CD8-positive, alpha-beta memory T cell (primary cell): ENCODE results near the gene CMSS1. TPM values are rescaled to one million over a fixed set of nuclear protein-coding genes. Genes with fewer than 3 reads are reported as not detected.
"Not testable (repeated sequence)": the region's sequence is repeated elsewhere in the genome, so short reads cannot be mapped to it uniquely, and the experiment has no call there.

Source experiments
- CTCF ChIA-PET: fragments of 350-600 bp; sonication (Branson Sonifier 250); formaldehyde crosslinking; loops from one replicate; lab custom pipeline; 2021; ENCODE audit warnings: antibody characterized with exemption; lab: Charles Lee
- POLR2A ChIA-PET: fragments of 350-600 bp; sonication (Branson Sonifier 250); formaldehyde crosslinking; loops from one replicate; lab custom pipeline; 2021; ENCODE audit warnings: antibody characterized with exemption; lab: Charles Lee
- DNase-seq, 5 donors: peaks; one replicate each; pipeline versions ENCODE4 v3.0.0 to v3.0.0-alpha.2; 2020 to 2022; ENCODE audit warnings: mixed read lengths in 1 of 5
- H3K27ac ChIP-seq: one replicate; pipeline ENCODE4 v1.7.0; 2013; ENCODE audit warnings: low read depth, mild to moderate bottlenecking, low read length, moderate library complexity
- H3K27me3 ChIP-seq: 2 replicates; pipeline ENCODE4 v1.7.0; 2013; ENCODE audit warnings: low read length, mild to moderate bottlenecking; ENCODE audit not compliant: insufficient read depth, poor library complexity, severe bottlenecking
- H3K36me3 ChIP-seq: 2 replicates; pipeline ENCODE4 v1.7.0; 2013; ENCODE audit warnings: mild to moderate bottlenecking, low read length, moderate library complexity; ENCODE audit not compliant: insufficient read depth
- H3K4me1 ChIP-seq: 2 replicates; pipeline ENCODE4 v1.7.0; 2013; ENCODE audit warnings: mild to moderate bottlenecking, low read length, moderate library complexity; ENCODE audit not compliant: insufficient read depth
- H3K4me3 ChIP-seq: 2 replicates; pipeline ENCODE4 v1.7.0; 2013; ENCODE audit warnings: mild to moderate bottlenecking, low read length
- H3K9me3 ChIP-seq: 2 replicates; pipeline ENCODE4 v1.7.0; 2013; ENCODE audit warnings: mild to moderate bottlenecking, low read length
- H3K27ac Mint-ChIP-seq, 8 donors: one replicate each; pipeline ENCODE4 v1.8.0; 2020 to 2021; ENCODE audit warnings: mixed read lengths in 8 of 8, mild to moderate bottlenecking in 6 of 8, inconsistent platforms in 3 of 8, moderate library complexity in 3 of 8
- H3K27me3 Mint-ChIP-seq, 2 donors: one replicate each; pipeline ENCODE4 v1.8.0; 2020 to 2021; ENCODE audit warnings: mixed read lengths in 2 of 2, mild to moderate bottlenecking in 1 of 2, moderate library complexity in 1 of 2
- H3K36me3 Mint-ChIP-seq, 3 donors: one replicate each; pipeline ENCODE4 v1.8.0; 2020 to 2021; ENCODE audit warnings: mixed read lengths in 3 of 3, inconsistent platforms in 1 of 3, mild to moderate bottlenecking in 1 of 3
- H3K4me1 Mint-ChIP-seq, 3 donors: one replicate each; pipeline ENCODE4 v1.8.0; 2020 to 2021; ENCODE audit warnings: mixed read lengths in 3 of 3, inconsistent platforms in 1 of 3, mild to moderate bottlenecking in 1 of 3
- H3K4me3 Mint-ChIP-seq, 7 donors: one replicate each; pipeline ENCODE4 v1.8.0; 2020 to 2021; ENCODE audit warnings: mixed read lengths in 7 of 7, mild to moderate bottlenecking in 6 of 7, moderate library complexity in 4 of 7, inconsistent platforms in 2 of 7
- H3K9me3 Mint-ChIP-seq, 5 donors: one replicate each; pipeline ENCODE4 v1.8.0; 2020 to 2022; ENCODE audit warnings: mixed read lengths in 5 of 5, mild to moderate bottlenecking in 3 of 5, moderate library complexity in 2 of 5, inconsistent platforms in 1 of 5
- polyA plus RNA-seq: library from polyadenylated mRNA; unstranded; fragments of 300-500 nt; fragmentation: Illumina TruSeq; gene quantifications from one replicate; pipeline ENCODE4 v1.2.3, GENCODE V29; 2021
- total RNA-seq, 2 experiments: library from RNA; stranded (reverse); gene quantifications; one replicate each; pipeline ENCODE4 v1.2.3, GENCODE V29; 2021

Gene CMSS1
- total and polyA plus RNA-seq, 3 experiments from 2014 or later = 16.8 to 143 (median 140) TPM

GRCh38 chr3:100096286-100096685, 278.6 kb downstream of the CMSS1 start:
- H3K27ac Mint-ChIP-seq, H3K36me3 Mint-ChIP-seq, H3K4me1 ChIP-seq, H3K4me3 Mint-ChIP-seq, H3K4me1 Mint-ChIP-seq, POLR2A ChIA-PET, H3K4me3 ChIP-seq, H3K27ac ChIP-seq, H3K36me3 ChIP-seq, H3K9me3 Mint-ChIP-seq, H3K27me3 Mint-ChIP-seq, H3K27me3 ChIP-seq, H3K9me3 ChIP-seq, DNase-seq, CTCF ChIA-PET: not testable (repeated sequence)

- H3K36me3 Mint-ChIP-seq = peaks cover 1 to 10% (median 9%) of the 10 kb centered on the region in 3 donors
- H3K4me1 Mint-ChIP-seq = no peaks in the 10 kb centered on the region
- H3K27ac Mint-ChIP-seq = peak overlapping the region in 1 of 8 donors; percentile 35
- no peak overlapping the region for H3K4me3 Mint-ChIP-seq
- CTCF ChIA-PET = no interaction called here
- H3K9me3 Mint-ChIP-seq = no peaks in the 10 kb centered on the region
- Histone ChIP-seq H3K27ac (no peak overlapping the region), H3K9me3 (no peaks in the 10 kb centered on the region), H3K4me1 (no peaks in the 10 kb centered on the region), H3K27me3 (no peaks in the 10 kb centered on the region), H3K36me3 (no peaks in the 10 kb centered on the region), H3K4me3 (no peak overlapping the region)
- POLR2A ChIA-PET = no interaction called here
- no peaks in the 10 kb centered on the region for H3K27me3 Mint-ChIP-seq
- DNase-seq = no peak
Measured at GRCh38 chr3:100096866-100097265, 279.2 kb downstream of the CMSS1 start.

- no peak overlapping the region for H3K4me3 ChIP-seq
- Mint-ChIP-seq H3K36me3 (peaks cover 1 to 10% (median 9%) of the 10 kb centered on the region in 3 donors), H3K9me3 (no peaks in the 10 kb centered on the region), H3K27me3 (no peaks in the 10 kb centered on the region), H3K4me3 (no peak overlapping the region), H3K4me1 (no peaks in the 10 kb centered on the region), H3K27ac (no peak overlapping the region)
- no peaks in the 10 kb centered on the region for H3K36me3 ChIP-seq
- POLR2A ChIA-PET = no interaction called here
- no peaks in the 10 kb centered on the region for H3K9me3 ChIP-seq
- no peaks in the 10 kb centered on the region for H3K4me1 ChIP-seq
- H3K27me3 ChIP-seq = no peaks in the 10 kb centered on the region
- CTCF ChIA-PET = no interaction called here
- DNase-seq = no peak
- H3K27ac ChIP-seq = no peak overlapping the region
Measured at GRCh38 chr3:100097919-100098783, 280.5 kb downstream of the CMSS1 start.

- Histone ChIP-seq H3K4me3 (no peak overlapping the region), H3K4me1 (no peaks in the 10 kb centered on the region), H3K36me3 (no peaks in the 10 kb centered on the region), H3K27me3 (no peaks in the 10 kb centered on the region), H3K27ac (no peak overlapping the region), H3K9me3 (no peaks in the 10 kb centered on the region)
- no peaks in the 10 kb centered on the region for H3K4me1 Mint-ChIP-seq
- ChIA-PET CTCF (no interaction called here), POLR2A (no interaction called here)
- no peak overlapping the region for H3K27ac Mint-ChIP-seq
- H3K4me3 Mint-ChIP-seq = no peak overlapping the region
- peaks cover 1 to 10% (median 9%) of the 10 kb centered on the region in 3 donors for H3K36me3 Mint-ChIP-seq
- DNase-seq = no peak
- H3K27me3 Mint-ChIP-seq = no peaks in the 10 kb centered on the region
- H3K9me3 Mint-ChIP-seq = no peaks in the 10 kb centered on the region
Measured at GRCh38 chr3:100098784-100099070, 281.1 kb downstream of the CMSS1 start.

- Mint-ChIP-seq H3K36me3 (peaks cover 1 to 10% (median 7%) of the 10 kb centered on the region in 3 donors), H3K4me1 (no peaks in the 10 kb centered on the region), H3K4me3 (no peak overlapping the region), H3K27ac (no peak overlapping the region), H3K9me3 (no peaks in the 10 kb centered on the region), H3K27me3 (no peaks in the 10 kb centered on the region)
- DNase-seq = no peak
- Histone ChIP-seq H3K27me3 (no peaks in the 10 kb centered on the region), H3K27ac (no peak overlapping the region), H3K9me3 (no peaks in the 10 kb centered on the region), H3K4me1 (no peaks in the 10 kb centered on the region), H3K4me3 (no peak overlapping the region), H3K36me3 (no peaks in the 10 kb centered on the region)
- CTCF ChIA-PET = no interaction called here
- POLR2A ChIA-PET = no interaction called here
Measured at GRCh38 chr3:100099621-100100020, 282.0 kb downstream of the CMSS1 start.

GRCh38 chr3:100100425-100100824, 282.8 kb downstream of the CMSS1 start:
- H3K27me3 ChIP-seq = no peaks in the 10 kb centered on the region
- no peaks in the 10 kb centered on the region for H3K27me3 Mint-ChIP-seq
- CTCF ChIA-PET = no interaction called here
- H3K27ac ChIP-seq = no peak overlapping the region
- no peak for DNase-seq
- no peaks in the 10 kb centered on the region for H3K4me1 ChIP-seq
- H3K4me3 Mint-ChIP-seq = no peak overlapping the region
- peaks cover 1 to 10% (median 5%) of the 10 kb centered on the region in 3 donors for H3K36me3 Mint-ChIP-seq
- no peaks in the 10 kb centered on the region for H3K9me3 ChIP-seq
- H3K27ac Mint-ChIP-seq = no peak overlapping the region
- POLR2A ChIA-PET = no interaction called here
- H3K4me3 ChIP-seq = no peak overlapping the region
- H3K9me3 Mint-ChIP-seq = no peaks in the 10 kb centered on the region
- no peaks in the 10 kb centered on the region for H3K4me1 Mint-ChIP-seq
- no peaks in the 10 kb centered on the region for H3K36me3 ChIP-seq

- no peak overlapping the region for H3K4me3 ChIP-seq
- Mint-ChIP-seq H3K4me1 (no peaks in the 10 kb centered on the region), H3K4me3 (no peak overlapping the region), H3K27me3 (no peaks in the 10 kb centered on the region), H3K9me3 (no peaks in the 10 kb centered on the region), H3K36me3 (peaks cover 1 to 4% (median 3%) of the 10 kb centered on the region in 3 donors), H3K27ac (no peak overlapping the region)
- H3K36me3 ChIP-seq = no peaks in the 10 kb centered on the region
- no peaks in the 10 kb centered on the region for H3K4me1 ChIP-seq
- H3K9me3 ChIP-seq = no peaks in the 10 kb centered on the region
- CTCF ChIA-PET = no interaction called here
- no peak overlapping the region for H3K27ac ChIP-seq
- no peak for DNase-seq
- H3K27me3 ChIP-seq = no peaks in the 10 kb centered on the region
- POLR2A ChIA-PET = no interaction called here
Measured at GRCh38 chr3:100102757-100103156, 285.1 kb downstream of the CMSS1 start.

GRCh38 chr3:100103558-100104441, 286.1 kb downstream of the CMSS1 start:
- H3K4me3 ChIP-seq = no peak overlapping the region
- no peak overlapping the region for H3K27ac Mint-ChIP-seq
- no peaks in the 10 kb centered on the region for H3K27me3 Mint-ChIP-seq
- H3K36me3 Mint-ChIP-seq = peaks cover 1 to 4% (median 3%) of the 10 kb centered on the region in 3 donors
- H3K9me3 ChIP-seq = no peaks in the 10 kb centered on the region
- H3K27ac ChIP-seq = no peak overlapping the region
- no peaks in the 10 kb centered on the region for H3K27me3 ChIP-seq
- ChIA-PET CTCF (no interaction called here), POLR2A (no interaction called here)
- H3K36me3 ChIP-seq = no peaks in the 10 kb centered on the region
- no peaks in the 10 kb centered on the region for H3K9me3 Mint-ChIP-seq
- DNase-seq = no peak
- H3K4me1 ChIP-seq = no peaks in the 10 kb centered on the region
- no peak overlapping the region for H3K4me3 Mint-ChIP-seq
- H3K4me1 Mint-ChIP-seq = no peaks in the 10 kb centered on the region
